WTC11 (cell line): ENCODE measurements around the gene SSTR1. TPM values are rescaled to one million over a fixed set of nuclear protein-coding genes. Genes with fewer than 3 reads are reported as not detected.

Experiments
- ATF1 ChIP-seq: sonication (generic); formaldehyde crosslinking; IDR thresholded peaks from 2 replicates; pipeline ENCODE4 v1.8.1; 2023; ENCODE audit warnings: mild to moderate bottlenecking, moderate library complexity, missing genetic modification reagents
- ATF6 ChIP-seq: sonication (generic); formaldehyde crosslinking; IDR thresholded peaks from 2 replicates; pipeline ENCODE4 v1.8.1; 2023; ENCODE audit warnings: mild to moderate bottlenecking, missing genetic modification reagents
- CREB1 ChIP-seq: sonication (generic); formaldehyde crosslinking; IDR thresholded peaks from 2 replicates; pipeline ENCODE4 v1.8.0; 2023; ENCODE audit warnings: mild to moderate bottlenecking, missing genetic modification reagents
- CREM ChIP-seq: sonication (generic); formaldehyde crosslinking; IDR thresholded peaks from 2 replicates; pipeline ENCODE4 v1.8.1; 2022; ENCODE audit warnings: mild to moderate bottlenecking, missing genetic modification reagents, moderate library complexity
- FOXJ3 ChIP-seq: sonication (generic); formaldehyde crosslinking; IDR thresholded peaks from 2 replicates; pipeline ENCODE4 v1.9.0; 2021; ENCODE audit warnings: missing genetic modification reagents, mild to moderate bottlenecking, borderline replicate concordance
- GABPB1 ChIP-seq: sonication (generic); formaldehyde crosslinking; IDR thresholded peaks from 2 replicates; pipeline ENCODE4 v1.8.1; 2023; ENCODE audit warnings: mild to moderate bottlenecking, missing genetic modification reagents
- GRHL2 ChIP-seq: fragments of 250-450 bp; sonication (Bioruptor Pico); IDR thresholded peaks from 2 replicates; pipeline ENCODE4 v1.8.0; 2022; ENCODE audit warnings: mild to moderate bottlenecking, moderate library complexity; ENCODE audit not compliant: insufficient replicate concordance, severe bottlenecking
- JUN ChIP-seq: sonication (generic); formaldehyde crosslinking; IDR thresholded peaks from 2 replicates; pipeline ENCODE4 v1.8.0; 2023; ENCODE audit warnings: mild to moderate bottlenecking, missing genetic modification reagents
- NFATC4 ChIP-seq: fragments of 250-450 bp; sonication (Bioruptor Pico); IDR thresholded peaks from 2 replicates; pipeline ENCODE4 v1.9.0; 2021; ENCODE audit warnings: mild to moderate bottlenecking
- NFYB ChIP-seq: sonication (generic); formaldehyde crosslinking; conservative IDR thresholded peaks from 2 replicates; pipeline ENCODE4 v1.8.0; 2022; ENCODE audit warnings: low read depth, missing genetic modification reagents
- NR2C2 ChIP-seq: sonication (generic); formaldehyde crosslinking; IDR thresholded peaks from 2 replicates; pipeline ENCODE4 v1.8.0; 2022; ENCODE audit warnings: mild to moderate bottlenecking, missing genetic modification reagents
- OVOL2 ChIP-seq: fragments of 250-450 bp; sonication (Bioruptor Pico); IDR thresholded peaks from 2 replicates; pipeline ENCODE4 v1.9.0; 2021; ENCODE audit warnings: mild to moderate bottlenecking, borderline replicate concordance
- SMAD3 ChIP-seq: sonication (generic); formaldehyde crosslinking; IDR thresholded peaks from 2 replicates; pipeline ENCODE4 v1.8.0; 2022; ENCODE audit warnings: missing genetic modification reagents, mild to moderate bottlenecking, borderline replicate concordance
- STAT6 ChIP-seq: sonication (generic); formaldehyde crosslinking; conservative IDR thresholded peaks from 2 replicates; pipeline ENCODE4 v1.8.1; 2023; ENCODE audit warnings: mild to moderate bottlenecking, low read depth, missing genetic modification reagents, moderate library complexity
- TEAD4 ChIP-seq: sonication (generic); formaldehyde crosslinking; IDR thresholded peaks from 2 replicates; pipeline ENCODE4 v1.8.0; 2022; ENCODE audit warnings: mild to moderate bottlenecking, missing genetic modification reagents
- TP53 ChIP-seq: sonication (generic); formaldehyde crosslinking; IDR thresholded peaks from 2 replicates; pipeline ENCODE4 v1.8.1; 2023; ENCODE audit warnings: mild to moderate bottlenecking, missing genetic modification reagents
- ZNF138 ChIP-seq: sonication (generic); formaldehyde crosslinking; conservative IDR thresholded peaks from 2 replicates; pipeline ENCODE4 v1.8.1; 2022; ENCODE audit warnings: mild to moderate bottlenecking, moderate library complexity, missing genetic modification reagents
- ZNF317 ChIP-seq: sonication (generic); formaldehyde crosslinking; IDR thresholded peaks from 2 replicates; pipeline ENCODE4 v1.8.1; 2023; ENCODE audit warnings: low read depth, mild to moderate bottlenecking, moderate library complexity, missing genetic modification reagents, borderline replicate concordance
- ZNF396 ChIP-seq: fragments of 250-450 bp; sonication (Bioruptor Pico); IDR thresholded peaks from 2 replicates; pipeline ENCODE4 v1.8.0; 2021; ENCODE audit warnings: mild to moderate bottlenecking, moderate library complexity, borderline replicate concordance
- ZNF416 ChIP-seq: fragments of 250-450 bp; sonication (Bioruptor Pico); IDR thresholded peaks from 2 replicates; pipeline ENCODE4 v1.9.0; 2021; ENCODE audit warnings: mild to moderate bottlenecking, inconsistent platforms
- ZNF512 ChIP-seq: sonication (generic); formaldehyde crosslinking; IDR thresholded peaks from 2 replicates; pipeline ENCODE4 v1.8.1; 2022; ENCODE audit warnings: missing genetic modification reagents, borderline replicate concordance
- total RNA-seq: library from RNA; stranded (reverse); gene quantifications from 3 replicates; pipeline ENCODE4 v1.2.3, GENCODE V29; 2021
- TF ChIP-seq, protein P1 (sequence below): sonication (generic); formaldehyde crosslinking; IDR thresholded peaks from 2 replicates; pipeline ENCODE4 v1.8.0; 2022; ENCODE audit warnings: mild to moderate bottlenecking, missing genetic modification reagents
- TF ChIP-seq, protein P2 (sequence below): sonication (generic); formaldehyde crosslinking; IDR thresholded peaks from 2 replicates; pipeline ENCODE4 v1.8.0; 2022; ENCODE audit warnings: mild to moderate bottlenecking, missing genetic modification reagents
- TF ChIP-seq, protein P3 (sequence below): fragments of 250-450 bp; sonication (Bioruptor Pico); IDR thresholded peaks from 2 replicates; pipeline ENCODE4 v1.9.0; 2021; ENCODE audit warnings: mild to moderate bottlenecking
- TF ChIP-seq, protein P4 (sequence below): sonication (generic); formaldehyde crosslinking; IDR thresholded peaks from 2 replicates; pipeline ENCODE4 v1.8.1; 2023; ENCODE audit warnings: mild to moderate bottlenecking, missing genetic modification reagents, moderate library complexity

SSTR1 gene
- total RNA-seq, 1 experiment from 2014 or later: 1.7 TPM

- TF ChIP-seq ZNF138 (CRISPR knock-in tag): peak; percentile 75; the same call in 1 of the 2 replicates
- TF ChIP-seq ATF1: no peak
- no peak for TF ChIP-seq FOXJ3
- no peak for TF ChIP-seq ZNF512 (CRISPR knock-in tag)
- TF ChIP-seq, protein P1, sequence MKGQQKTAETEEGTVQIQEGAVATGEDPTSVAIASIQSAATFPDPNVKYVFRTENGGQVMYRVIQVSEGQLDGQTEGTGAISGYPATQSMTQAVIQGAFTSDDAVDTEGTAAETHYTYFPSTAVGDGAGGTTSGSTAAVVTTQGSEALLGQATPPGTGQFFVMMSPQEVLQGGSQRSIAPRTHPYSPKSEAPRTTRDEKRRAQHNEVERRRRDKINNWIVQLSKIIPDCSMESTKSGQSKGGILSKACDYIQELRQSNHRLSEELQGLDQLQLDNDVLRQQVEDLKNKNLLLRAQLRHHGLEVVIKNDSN: no peak
- no peak for TF ChIP-seq GABPB1 (CRISPR knock-in tag)
- no peak for TF ChIP-seq NR2C2 (CRISPR knock-in tag)
- TF ChIP-seq, protein P2, sequence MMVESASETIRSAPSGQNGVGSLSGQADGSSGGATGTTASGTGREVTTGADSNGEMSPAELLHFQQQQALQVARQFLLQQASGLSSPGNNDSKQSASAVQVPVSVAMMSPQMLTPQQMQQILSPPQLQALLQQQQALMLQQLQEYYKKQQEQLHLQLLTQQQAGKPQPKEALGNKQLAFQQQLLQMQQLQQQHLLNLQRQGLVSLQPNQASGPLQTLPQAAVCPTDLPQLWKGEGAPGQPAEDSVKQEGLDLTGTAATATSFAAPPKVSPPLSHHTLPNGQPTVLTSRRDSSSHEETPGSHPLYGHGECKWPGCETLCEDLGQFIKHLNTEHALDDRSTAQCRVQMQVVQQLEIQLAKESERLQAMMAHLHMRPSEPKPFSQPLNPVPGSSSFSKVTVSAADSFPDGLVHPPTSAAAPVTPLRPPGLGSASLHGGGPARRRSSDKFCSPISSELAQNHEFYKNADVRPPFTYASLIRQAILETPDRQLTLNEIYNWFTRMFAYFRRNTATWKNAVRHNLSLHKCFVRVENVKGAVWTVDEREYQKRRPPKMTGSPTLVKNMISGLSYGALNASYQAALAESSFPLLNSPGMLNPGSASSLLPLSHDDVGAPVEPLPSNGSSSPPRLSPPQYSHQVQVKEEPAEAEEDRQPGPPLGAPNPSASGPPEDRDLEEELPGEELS (CRISPR knock-in tag): no peak
- TF ChIP-seq CREB1 (CRISPR knock-in tag): no peak
- TF ChIP-seq ATF6: no peak
- 0 out of 2 replicates have a peak, but pooled peaks have one; percentile 35 for TF ChIP-seq ZNF396 (CRISPR knock-in tag)
- no peak for TF ChIP-seq CREM (CRISPR knock-in tag)
- TF ChIP-seq JUN (CRISPR knock-in tag): no peak
- peak; percentile 90 for TF ChIP-seq NFATC4 (CRISPR knock-in tag)
- TF ChIP-seq ZNF317 (CRISPR knock-in tag): no peak
- TF ChIP-seq GRHL2: no peak
- TF ChIP-seq, protein P3, sequence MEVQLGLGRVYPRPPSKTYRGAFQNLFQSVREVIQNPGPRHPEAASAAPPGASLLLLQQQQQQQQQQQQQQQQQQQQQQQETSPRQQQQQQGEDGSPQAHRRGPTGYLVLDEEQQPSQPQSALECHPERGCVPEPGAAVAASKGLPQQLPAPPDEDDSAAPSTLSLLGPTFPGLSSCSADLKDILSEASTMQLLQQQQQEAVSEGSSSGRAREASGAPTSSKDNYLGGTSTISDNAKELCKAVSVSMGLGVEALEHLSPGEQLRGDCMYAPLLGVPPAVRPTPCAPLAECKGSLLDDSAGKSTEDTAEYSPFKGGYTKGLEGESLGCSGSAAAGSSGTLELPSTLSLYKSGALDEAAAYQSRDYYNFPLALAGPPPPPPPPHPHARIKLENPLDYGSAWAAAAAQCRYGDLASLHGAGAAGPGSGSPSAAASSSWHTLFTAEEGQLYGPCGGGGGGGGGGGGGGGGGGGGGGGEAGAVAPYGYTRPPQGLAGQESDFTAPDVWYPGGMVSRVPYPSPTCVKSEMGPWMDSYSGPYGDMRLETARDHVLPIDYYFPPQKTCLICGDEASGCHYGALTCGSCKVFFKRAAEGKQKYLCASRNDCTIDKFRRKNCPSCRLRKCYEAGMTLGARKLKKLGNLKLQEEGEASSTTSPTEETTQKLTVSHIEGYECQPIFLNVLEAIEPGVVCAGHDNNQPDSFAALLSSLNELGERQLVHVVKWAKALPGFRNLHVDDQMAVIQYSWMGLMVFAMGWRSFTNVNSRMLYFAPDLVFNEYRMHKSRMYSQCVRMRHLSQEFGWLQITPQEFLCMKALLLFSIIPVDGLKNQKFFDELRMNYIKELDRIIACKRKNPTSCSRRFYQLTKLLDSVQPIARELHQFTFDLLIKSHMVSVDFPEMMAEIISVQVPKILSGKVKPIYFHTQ (CRISPR knock-in tag): peak; percentile 97
- TF ChIP-seq, protein P4, sequence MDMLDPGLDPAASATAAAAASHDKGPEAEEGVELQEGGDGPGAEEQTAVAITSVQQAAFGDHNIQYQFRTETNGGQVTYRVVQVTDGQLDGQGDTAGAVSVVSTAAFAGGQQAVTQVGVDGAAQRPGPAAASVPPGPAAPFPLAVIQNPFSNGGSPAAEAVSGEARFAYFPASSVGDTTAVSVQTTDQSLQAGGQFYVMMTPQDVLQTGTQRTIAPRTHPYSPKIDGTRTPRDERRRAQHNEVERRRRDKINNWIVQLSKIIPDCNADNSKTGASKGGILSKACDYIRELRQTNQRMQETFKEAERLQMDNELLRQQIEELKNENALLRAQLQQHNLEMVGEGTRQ (CRISPR knock-in tag): no peak
- peak; percentile 66; the same call in 1 of the 2 replicates for TF ChIP-seq SMAD3 (CRISPR knock-in tag)
- TF ChIP-seq ZNF416: peak; percentile 97
- no peak for TF ChIP-seq TP53 (CRISPR knock-in tag)
- no peak for TF ChIP-seq TEAD4
- TF ChIP-seq NFYB (CRISPR knock-in tag): no peak
- no peak for TF ChIP-seq OVOL2 (CRISPR knock-in tag)
- no peak for TF ChIP-seq STAT6
These were observed 3.6 kb upstream of the SSTR1 start (continued) for GRCh38 chr14:38203929-38204718.
